Activated naive CD8-positive, alpha-beta T cell treated with anti-CD3 and anti-CD28 coated beads, Interleukin-2, amount 50 U/mL, for 16 hours (primary cell): Measurements from ENCODE around the gene ANLN.
"Not testable (repeated sequence)": the region's sequence is repeated elsewhere in the genome, so short reads cannot be mapped to it uniquely, and the experiment has no call there.

Experiments
- DNase-seq: peaks from one replicate; pipeline ENCODE4 v3.0.0-alpha.2; 2020; ENCODE audit warnings: low read depth, low spot score

The ANLN gene

DNA sequence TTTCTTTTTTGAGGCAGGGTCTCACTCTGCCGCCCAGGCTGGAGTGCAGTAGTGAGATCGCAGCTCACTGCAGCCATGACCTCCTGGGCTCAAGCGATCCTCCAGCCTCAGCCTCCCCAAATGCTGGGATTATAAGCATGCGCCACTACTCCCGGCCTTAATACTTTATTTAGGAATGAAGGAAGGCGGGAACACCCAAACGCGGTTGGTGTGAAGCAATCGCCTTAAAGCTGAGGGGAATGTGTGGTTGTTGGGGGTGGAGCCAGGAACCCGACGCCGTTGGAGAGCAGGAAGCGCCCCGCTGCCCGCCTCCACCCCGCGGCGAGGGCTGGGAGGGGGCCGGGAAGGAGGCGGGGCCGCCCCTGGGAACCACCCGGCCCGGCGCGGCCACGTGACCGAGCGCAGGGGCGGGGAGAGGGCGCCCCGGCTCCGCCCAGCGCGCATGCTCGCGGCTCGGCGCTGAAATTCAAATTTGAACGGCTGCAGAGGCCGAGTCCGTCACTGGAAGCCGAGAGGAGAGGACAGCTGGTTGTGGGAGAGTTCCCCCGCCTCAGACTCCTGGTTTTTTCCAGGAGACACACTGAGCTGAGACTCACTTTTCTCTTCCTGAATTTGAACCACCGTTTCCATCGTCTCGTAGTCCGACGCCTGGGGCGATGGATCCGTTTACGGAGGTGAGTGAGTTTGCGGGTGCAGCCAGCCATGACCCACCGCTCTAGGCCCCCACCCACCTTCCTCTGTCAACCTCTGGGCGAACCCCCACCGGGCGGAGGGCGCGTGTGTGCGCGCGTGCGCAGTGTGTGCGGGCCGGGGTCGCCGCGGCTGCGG is at the start of gene ANLN:
Gene ANLN (plus strand): TSS at position 492 of the 828 bp plus-strand sequence. CDS start 165 bp downstream, at position 657.
- peak; percentile 63 for DNase-seq

GRCh38 chr7:36343548-36343947 is 46.1 kb upstream of the ANLN start:
- DNase-seq, result no peak

- no peak for DNase-seq
These were observed 45.0 kb upstream of the ANLN start for GRCh38 chr7:36344622-36345021.

GRCh38 chr7:36346260-36346831 is 43.3 kb upstream of the ANLN start:
- DNase-seq, result no peak

GRCh38 chr7:36348256-36348655 is 41.4 kb upstream of the ANLN start:
- DNase-seq, result no peak

GRCh38 chr7:36348771-36349170 is 40.9 kb upstream of the ANLN start:
- DNase-seq, result no peak

- no peak for DNase-seq
These were observed 40.0 kb upstream of the ANLN start for GRCh38 chr7:36349626-36350025.

DNA sequence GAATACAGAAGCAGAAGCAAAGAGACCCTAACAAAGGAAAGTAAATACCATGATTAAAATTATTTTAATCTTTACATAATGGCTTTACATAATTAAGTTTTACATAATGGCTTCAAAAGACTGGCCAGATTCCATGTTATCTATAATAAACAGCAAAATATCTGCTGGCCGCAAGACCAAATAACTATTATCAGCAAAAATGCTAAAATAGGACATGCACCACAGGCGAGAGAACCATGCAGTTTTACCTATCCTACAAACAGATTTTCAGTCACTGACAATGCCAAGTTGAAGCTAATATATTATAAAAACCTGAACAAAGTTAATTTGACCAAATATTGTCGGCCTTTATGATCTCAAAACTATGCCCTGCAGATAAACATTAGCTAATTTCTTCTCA is 34.2 kb upstream of the ANLN start:
- DNase-seq, result no peak

DNA sequence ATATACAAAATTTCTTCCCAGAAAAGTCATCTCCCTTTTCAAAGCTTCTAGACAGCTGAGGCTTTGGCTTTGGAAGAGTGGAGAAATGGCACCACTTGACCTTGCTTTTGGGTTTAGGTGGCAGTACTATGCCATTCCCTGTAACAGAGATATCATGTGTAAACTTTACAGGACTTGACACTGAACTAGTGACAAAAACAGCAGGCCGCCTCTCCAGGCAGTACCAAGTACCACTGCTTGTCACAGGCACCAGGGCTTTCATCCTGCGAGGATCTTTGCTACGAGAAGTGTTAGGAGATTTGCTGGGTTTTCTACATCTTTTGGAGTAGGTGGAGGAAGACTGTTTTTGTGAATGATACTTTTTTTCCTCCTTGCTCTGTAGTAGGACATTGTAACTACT is 32.6 kb upstream of the ANLN start:
- no peak for DNase-seq

DNA sequence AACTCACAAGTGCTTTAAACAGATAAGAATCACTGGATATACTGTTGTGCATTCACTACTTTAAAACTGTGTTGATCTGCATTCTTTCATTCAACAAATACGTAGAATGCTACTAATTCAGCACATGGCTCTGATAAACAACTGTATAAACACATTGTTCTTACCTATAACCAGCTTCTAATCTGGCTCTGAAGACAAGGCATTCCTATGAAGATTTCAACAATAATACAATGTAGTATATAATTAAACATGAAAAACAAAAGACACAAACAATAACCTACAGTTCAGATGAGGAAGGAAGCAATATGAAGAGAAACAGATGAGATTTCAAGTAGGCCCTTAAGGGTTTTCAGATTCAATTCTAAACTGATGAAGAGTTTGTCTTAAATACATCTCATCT is 31.1 kb upstream of the ANLN start:
- no peak for DNase-seq

DNA sequence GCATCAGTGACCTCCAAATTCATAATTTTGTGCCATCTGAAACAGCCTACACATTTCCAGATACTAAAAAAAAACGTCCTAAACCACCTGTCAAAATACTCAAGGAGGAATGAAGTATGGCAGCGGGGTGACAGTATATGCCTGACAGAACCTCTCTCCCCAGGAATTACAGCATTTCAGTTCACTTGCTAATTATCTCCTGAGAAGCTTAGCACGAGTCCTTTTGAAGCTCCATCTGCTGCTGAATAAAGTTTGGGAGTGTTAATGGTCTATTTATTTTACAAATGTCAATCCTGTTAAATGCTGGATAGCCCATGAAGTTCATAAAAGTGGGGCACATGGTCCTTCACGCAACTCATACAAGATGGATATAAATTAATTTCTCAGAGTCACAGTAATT is 29.4 kb upstream of the ANLN start:
- DNase-seq, result no peak

DNA sequence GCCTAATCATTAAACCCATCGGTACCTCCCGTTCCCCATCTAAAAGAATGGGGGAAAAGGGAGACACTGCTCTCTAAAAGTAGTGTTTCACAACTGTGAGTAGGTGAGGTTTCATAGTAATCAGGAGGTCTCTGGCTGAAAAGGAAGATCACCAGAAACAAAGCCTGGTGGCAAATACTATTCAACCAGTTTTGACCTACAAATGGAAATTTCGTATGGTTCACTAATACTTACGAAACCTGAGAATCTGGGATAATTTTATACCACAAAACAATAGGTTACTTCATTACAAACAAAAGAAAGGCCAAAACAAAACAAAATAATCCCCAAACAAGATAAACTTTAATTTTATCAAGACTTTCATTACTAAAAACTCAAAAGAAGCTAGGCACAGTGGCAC is 28.4 kb upstream of the ANLN start:
- no peak for DNase-seq

- no peak for DNase-seq
These were observed 26.1 kb upstream of the ANLN start for GRCh38 chr7:36363515-36363914.

GRCh38 chr7:36366005-36366717 is 23.5 kb upstream of the ANLN start:
- DNase-seq, result no peak

GRCh38 chr7:36366718-36367560 is 22.7 kb upstream of the ANLN start:
- peak; percentile 86 for DNase-seq

GRCh38 chr7:36367561-36368077 is 22.0 kb upstream of the ANLN start:
- no peak for DNase-seq

DNA sequence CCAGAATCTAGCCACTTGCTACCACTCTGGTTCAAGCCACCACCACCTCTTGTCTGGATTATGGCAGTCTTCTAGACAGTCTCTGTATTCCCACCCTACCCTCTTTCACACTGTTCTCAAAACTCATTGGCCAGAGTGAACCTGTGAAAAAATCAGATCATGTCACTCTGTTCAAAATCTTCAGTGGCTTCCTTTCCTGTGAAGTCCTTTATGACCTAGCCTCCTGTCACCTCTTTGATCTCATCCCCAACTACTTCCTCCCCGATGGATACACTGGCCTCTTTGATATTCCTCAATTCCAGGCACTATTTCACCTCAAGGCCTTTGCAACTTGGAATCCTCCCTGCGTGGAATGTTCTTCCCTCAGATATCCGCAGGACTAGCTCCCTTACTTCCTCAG is 21.2 kb upstream of the ANLN start:
- DNase-seq, result no peak

DNA sequence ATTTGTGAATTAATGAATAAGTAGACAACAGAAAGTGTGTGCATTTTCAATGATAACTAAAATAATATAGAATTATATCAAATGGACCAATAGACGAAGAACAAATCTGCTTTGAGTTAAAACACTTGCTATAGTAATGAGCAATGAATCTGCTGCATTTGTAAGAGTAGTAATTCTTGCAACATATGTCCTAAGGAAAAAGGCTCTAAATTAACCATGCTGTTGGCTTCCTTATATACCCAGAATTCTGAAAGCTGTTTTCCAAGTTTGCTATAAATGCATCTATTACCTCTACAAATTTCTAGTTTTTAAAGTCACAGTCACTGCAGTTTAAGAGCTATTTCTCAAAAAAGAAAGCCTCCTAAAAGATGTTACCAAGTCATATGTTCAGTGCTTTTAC is 20.5 kb upstream of the ANLN start:
- no peak for DNase-seq

GRCh38 chr7:36370046-36370445 is 19.6 kb upstream of the ANLN start:
- DNase-seq, result no peak

DNA sequence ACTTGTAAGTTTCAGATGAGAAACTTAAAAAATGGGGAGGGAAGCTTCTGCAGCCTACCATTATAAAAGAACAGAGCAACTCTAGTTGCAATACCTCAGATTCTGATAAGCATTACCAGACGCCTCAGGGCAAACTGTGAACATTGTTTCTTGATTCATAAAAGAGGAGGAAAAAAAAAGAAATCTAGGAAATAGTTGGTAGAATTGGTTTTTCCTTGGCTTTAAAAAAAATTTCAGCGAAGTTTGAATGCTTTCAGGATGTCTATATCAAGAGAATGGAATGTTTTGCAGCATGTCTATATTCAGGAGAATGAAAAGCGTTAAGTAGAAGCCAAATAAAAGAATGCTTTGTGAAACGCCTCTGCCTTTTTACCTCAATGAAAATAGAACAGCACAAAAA is 17.5 kb upstream of the ANLN start:
- no peak for DNase-seq

DNA sequence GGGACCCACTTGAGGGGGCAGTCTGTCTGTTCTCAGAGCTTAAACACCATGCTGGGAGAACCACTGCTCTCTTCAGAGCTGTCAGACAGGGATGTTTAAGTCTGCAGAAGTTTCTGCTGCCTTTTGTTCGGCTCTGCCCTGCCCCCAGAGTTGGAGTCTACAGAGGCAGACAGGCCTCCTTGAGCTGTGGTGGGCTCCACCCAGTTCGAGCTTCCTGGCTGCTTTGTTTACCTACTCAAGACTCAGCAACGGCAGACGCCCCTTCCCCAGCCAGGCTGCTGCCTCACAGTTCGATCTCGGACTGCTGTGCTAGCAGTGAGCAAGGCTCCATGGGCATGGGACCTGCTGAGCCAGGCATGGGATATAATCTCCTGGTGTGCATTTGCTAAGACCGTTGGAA is 11.1 kb upstream of the ANLN start:
- not testable (repeated sequence) for DNase-seq
